Body of pancreas (tissue), 4 donors: ENCODE data around the gene ROBO1. TPM values are rescaled to one million over a fixed set of nuclear protein-coding genes. Genes with fewer than 3 reads are reported as not detected.

Source experiments
- ATAC-seq: fragments of 150-250 bp; one replicate; pipeline ENCODE4 v1.9.1; 2016
- DNase-seq, 4 donors: peaks; one replicate each; pipeline ENCODE4 v3.0.0-alpha.2; 2019
- H3K27ac ChIP-seq, 4 donors: fragments of 200-600 bp; sonication (generic); 1 replicate in 3 of 4; 2 replicates in 1 of 4; pipeline versions ENCODE4 v1.5.1 to v1.6.1; 2016 to 2019; ENCODE audit warnings: mild to moderate bottlenecking in 1 of 4, mixed read lengths in 1 of 4, moderate library complexity in 1 of 4
- H3K27me3 ChIP-seq, 2 donors: fragments of 200-600 bp; sonication (generic); one replicate each; pipeline ENCODE4 v1.6.0; 2016; ENCODE audit warnings: mild to moderate bottlenecking in 1 of 2
- H3K36me3 ChIP-seq, 2 donors: fragments of 200-600 bp; sonication (generic); replicated peaks in 1 of 2; 2 replicates each; pipeline ENCODE4 v1.5.1; 2016; ENCODE audit warnings: low read depth in 2 of 2; ENCODE audit not compliant: insufficient read depth in 1 of 2
- H3K4me1 ChIP-seq: fragments of 200-600 bp; sonication (generic); one replicate; pipeline ENCODE4 v1.6.0; 2016
- H3K4me3 ChIP-seq, 2 donors: fragments of 200-600 bp; sonication (generic); 1 replicate in 1 of 2; 2 replicates in 1 of 2; pipeline ENCODE4 v1.5.1; 2016 to 2019
- H3K9me3 ChIP-seq, 3 donors: fragments of 200-600 bp; sonication (generic); 1 replicate in 2 of 3; 2 replicates in 1 of 3; pipeline ENCODE4 v1.5.1; 2016
- CTCF ChIP-seq, 7 experiments: fragments of 450-650 bp in 4 of 7; fragments of 200-600 bp in 3 of 7; sonication (generic) in 3 of 7; IDR thresholded peaks; one replicate each; pipeline ENCODE4 v1.5.1; 2016 to 2019; ENCODE audit warnings: antibody characterized with exemption in 7 of 7
- POLR2A ChIP-seq, 3 donors: fragments of 450-650 bp; IDR thresholded peaks; one replicate each; pipeline ENCODE4 v1.6.1; 2016; ENCODE audit warnings: antibody characterized with exemption in 3 of 3, mild to moderate bottlenecking in 2 of 3
- WGBS, 2 donors: methylation state at CpG; one replicate each; pipeline ENCODE4 v1.1.5; 2017; 5-methylcytosine and 5-hydroxymethylcytosine counted together
- intact Hi-C: fragments of 100-400 bp; cut with DNase I; formaldehyde crosslinking; loops from one replicate; pipeline ENCODE4 v1.15.1; 2023
- total RNA-seq, 2 donors: library from RNA; depleted of rRNA; stranded (reverse); fragments of >200 nt; gene quantifications; one replicate each; pipeline ENCODE4 v1.1.0, GENCODE V29; 2016

Gene ROBO1
- total RNA-seq, 2 donors from 2014 or later: 3.9 to 9.9 TPM

GRCh38 chr3:78844307-78844706 is 923.5 kb downstream of the ROBO1 start:
- intact Hi-C loops: no loop called here
- no peak for DNase-seq

GRCh38 chr3:78839693-78840092 is 928.1 kb downstream of the ROBO1 start:
- TF ChIP-seq CTCF (IDR thresholded peaks at IDR 0.05): no peak
- no peak for TF ChIP-seq POLR2A (IDR thresholded peaks at IDR 0.05)
- 22 to 30% methylated on average over 3 of the region's 3 CpGs for WGBS, 2 donors
- Histone ChIP-seq H3K4me1 (no peaks in the 10 kb centered on the region), H3K27ac (no peak overlapping the region), H3K9me3 (no peaks in the 10 kb centered on the region), H3K4me3 (no peak overlapping the region), H3K27me3 (no peaks in the 10 kb centered on the region), H3K36me3 (no peaks in the 10 kb centered on the region)
- DNase-seq (no peak), ATAC-seq (no peak)
- intact Hi-C loops: no loop called here

More at GRCh38 chr3:78844307-78844706, 923.5 kb downstream of the ROBO1 start:
- Histone ChIP-seq H3K27ac (no peak overlapping the region), H3K9me3 (no peaks in the 10 kb centered on the region), H3K27me3 (no peaks in the 10 kb centered on the region), H3K4me1 (no peaks in the 10 kb centered on the region), H3K36me3 (no peaks in the 10 kb centered on the region), H3K4me3 (no peak overlapping the region)
- no peak for TF ChIP-seq CTCF (IDR thresholded peaks at IDR 0.05)
- no peak for TF ChIP-seq POLR2A (IDR thresholded peaks at IDR 0.05)
- ATAC-seq: no peak
- 39 to 44% methylated on average over 4 of the region's 4 CpGs for WGBS, 2 donors

GRCh38 chr3:78838362-78838761 is 929.4 kb downstream of the ROBO1 start:
- 57 to 69% methylated on average over 4 of the region's 4 CpGs for WGBS, 2 donors
- H3K36me3 ChIP-seq: no peaks in the 10 kb centered on the region
- DNase-seq (no peak), ATAC-seq (no peak)
- H3K27ac ChIP-seq: no peak overlapping the region
- TF ChIP-seq POLR2A (IDR thresholded peaks at IDR 0.05) (no peak), CTCF (IDR thresholded peaks at IDR 0.05) (no peak)
- H3K27me3 ChIP-seq: no peaks in the 10 kb centered on the region
- no peaks in the 10 kb centered on the region for H3K4me1 ChIP-seq
- H3K4me3 ChIP-seq: no peak overlapping the region
- intact Hi-C loops: no loop called here
- no peaks in the 10 kb centered on the region for H3K9me3 ChIP-seq

GRCh38 chr3:78834910-78835309 is 932.9 kb downstream of the ROBO1 start:
- 47 to 66% methylated on average over 3 of the region's 3 CpGs for WGBS, 2 donors
- ATAC-seq (no peak), DNase-seq (no peak)
- intact Hi-C loops: no loop called here
- Histone ChIP-seq H3K4me3 (no peak overlapping the region), H3K4me1 (no peaks in the 10 kb centered on the region), H3K36me3 (no peaks in the 10 kb centered on the region), H3K27me3 (no peaks in the 10 kb centered on the region), H3K27ac (no peak overlapping the region), H3K9me3 (no peaks in the 10 kb centered on the region)
- TF ChIP-seq POLR2A (IDR thresholded peaks at IDR 0.05): no peak
- no peak for TF ChIP-seq CTCF (IDR thresholded peaks at IDR 0.05)

GRCh38 chr3:78832785-78833204 is 935.0 kb downstream of the ROBO1 start:
- Histone ChIP-seq H3K27me3 (no peaks in the 10 kb centered on the region), H3K4me1 (no peaks in the 10 kb centered on the region), H3K27ac (no peak overlapping the region), H3K4me3 (no peak overlapping the region), H3K9me3 (no peaks in the 10 kb centered on the region), H3K36me3 (no peaks in the 10 kb centered on the region)
- DNase-seq: no peak
- intact Hi-C loops: no loop called here
- ATAC-seq: no peak
- no peak for TF ChIP-seq CTCF (IDR thresholded peaks at IDR 0.05)
- TF ChIP-seq POLR2A (IDR thresholded peaks at IDR 0.05): no peak
- 51 to 61% methylated on average over 5 of the region's 5 CpGs for WGBS, 2 donors
